ENCODE results near the gene LPA. TPM values are rescaled to one million over a fixed set of nuclear protein-coding genes. Genes with fewer than 3 reads are reported as not detected.

LPA gene
- total RNA-seq, 2 donors from 2014 or later: not detected

DNA sequence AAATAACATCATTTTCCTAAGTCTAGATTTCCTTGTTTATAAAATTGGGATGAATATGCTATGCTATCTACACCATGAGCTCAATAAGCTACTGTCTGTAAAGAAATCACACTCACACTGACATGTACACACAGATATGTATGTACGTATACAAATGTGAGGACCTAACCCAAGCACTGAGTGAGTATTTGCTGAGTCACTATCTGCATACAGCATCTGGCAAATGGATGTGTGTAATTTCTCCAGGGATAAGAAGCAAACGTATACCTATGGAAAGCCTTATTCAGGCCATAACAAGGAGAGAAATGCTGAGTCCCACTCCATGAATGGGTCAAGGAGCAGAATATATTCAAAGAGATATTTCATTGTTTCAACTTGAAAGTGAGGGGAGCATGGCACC is 153.9 kb downstream of the LPA start:
- H3K27me3 ChIP-seq: no peaks in the 10 kb centered on the region

GRCh38 chr6:160509610-160510009 is 154.5 kb downstream of the LPA start:
- DNase-seq (ENCODE audit: low spot score): no peak
- Histone ChIP-seq H3K27me3 (no peaks in the 10 kb centered on the region), H3K9me3 (no peaks in the 10 kb centered on the region), H3K4me3 (no peak overlapping the region), H3K36me3 (no peaks in the 10 kb centered on the region), H3K4me1 (no peaks in the 10 kb centered on the region), H3K27ac (no peak overlapping the region)
- TF ChIP-seq, protein P1, sequence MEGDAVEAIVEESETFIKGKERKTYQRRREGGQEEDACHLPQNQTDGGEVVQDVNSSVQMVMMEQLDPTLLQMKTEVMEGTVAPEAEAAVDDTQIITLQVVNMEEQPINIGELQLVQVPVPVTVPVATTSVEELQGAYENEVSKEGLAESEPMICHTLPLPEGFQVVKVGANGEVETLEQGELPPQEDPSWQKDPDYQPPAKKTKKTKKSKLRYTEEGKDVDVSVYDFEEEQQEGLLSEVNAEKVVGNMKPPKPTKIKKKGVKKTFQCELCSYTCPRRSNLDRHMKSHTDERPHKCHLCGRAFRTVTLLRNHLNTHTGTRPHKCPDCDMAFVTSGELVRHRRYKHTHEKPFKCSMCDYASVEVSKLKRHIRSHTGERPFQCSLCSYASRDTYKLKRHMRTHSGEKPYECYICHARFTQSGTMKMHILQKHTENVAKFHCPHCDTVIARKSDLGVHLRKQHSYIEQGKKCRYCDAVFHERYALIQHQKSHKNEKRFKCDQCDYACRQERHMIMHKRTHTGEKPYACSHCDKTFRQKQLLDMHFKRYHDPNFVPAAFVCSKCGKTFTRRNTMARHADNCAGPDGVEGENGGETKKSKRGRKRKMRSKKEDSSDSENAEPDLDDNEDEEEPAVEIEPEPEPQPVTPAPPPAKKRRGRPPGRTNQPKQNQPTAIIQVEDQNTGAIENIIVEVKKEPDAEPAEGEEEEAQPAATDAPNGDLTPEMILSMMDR (IDR thresholded peaks at IDR 0.05): no peak

More for the DNA sequence above, 153.9 kb downstream of the LPA start:
- Histone ChIP-seq H3K4me1 (no peaks in the 10 kb centered on the region), H3K27ac (no peak overlapping the region), H3K9me3 (no peaks in the 10 kb centered on the region), H3K36me3 (no peaks in the 10 kb centered on the region), H3K4me3 (no peak overlapping the region)
- no peak for DNase-seq (ENCODE audit: low spot score)
- TF ChIP-seq, protein P1 (IDR thresholded peaks at IDR 0.05): no peak

GRCh38 chr6:160508599-160508998 is 155.5 kb downstream of the LPA start:
- TF ChIP-seq, protein P1 (IDR thresholded peaks at IDR 0.05): no peak
- no peaks in the 10 kb centered on the region for H3K36me3 ChIP-seq

GRCh38 chr6:160507420-160507819 is 156.7 kb downstream of the LPA start:
- no peak overlapping the region for H3K27ac ChIP-seq
- no peak for DNase-seq (ENCODE audit: low spot score)
- no peak overlapping the region for H3K4me3 ChIP-seq
- H3K9me3 ChIP-seq: no peaks in the 10 kb centered on the region
- TF ChIP-seq, protein P1 (IDR thresholded peaks at IDR 0.05): no peak
- no peaks in the 10 kb centered on the region for H3K36me3 ChIP-seq
- H3K27me3 ChIP-seq: no peaks in the 10 kb centered on the region
- H3K4me1 ChIP-seq: no peaks in the 10 kb centered on the region

More at GRCh38 chr6:160508599-160508998, 155.5 kb downstream of the LPA start:
- Histone ChIP-seq H3K27ac (no peak overlapping the region), H3K27me3 (no peaks in the 10 kb centered on the region), H3K4me1 (no peaks in the 10 kb centered on the region), H3K4me3 (no peak overlapping the region), H3K9me3 (no peaks in the 10 kb centered on the region)
- no peak for DNase-seq (ENCODE audit: low spot score)

GRCh38 chr6:160505970-160506369 is 158.1 kb downstream of the LPA start:
- no peak overlapping the region for H3K27ac ChIP-seq
- no peaks in the 10 kb centered on the region for H3K4me1 ChIP-seq
- no peaks in the 10 kb centered on the region for H3K36me3 ChIP-seq
- TF ChIP-seq, protein P1 (IDR thresholded peaks at IDR 0.05): no peak
- H3K9me3 ChIP-seq: no peaks in the 10 kb centered on the region
- no peak for DNase-seq (ENCODE audit: low spot score)
- H3K4me3 ChIP-seq: no peak overlapping the region
- H3K27me3 ChIP-seq: no peaks in the 10 kb centered on the region

- no peak for DNase-seq (ENCODE audit: low spot score)
- Histone ChIP-seq H3K4me3 (no peak overlapping the region), H3K27ac (no peak overlapping the region), H3K27me3 (no peaks in the 10 kb centered on the region), H3K4me1 (no peaks in the 10 kb centered on the region), H3K9me3 (no peaks in the 10 kb centered on the region), H3K36me3 (no peaks in the 10 kb centered on the region)
- TF ChIP-seq, protein P1 (IDR thresholded peaks at IDR 0.05): no peak
These were observed 163.4 kb downstream of the LPA start for GRCh38 chr6:160500639-160501038.

Measured in right atrium auricular region (tissue), 2 donors.